DLD1 (cell line): ENCODE results near the gene MMP28.

Experiments used
- in situ Hi-C: cut with HindIII; loops from 2 replicates; pipeline ENCODE4 v1.10.0; 2017; ENCODE audit warnings: low sequenced_read_pairs

Gene MMP28

DNA sequence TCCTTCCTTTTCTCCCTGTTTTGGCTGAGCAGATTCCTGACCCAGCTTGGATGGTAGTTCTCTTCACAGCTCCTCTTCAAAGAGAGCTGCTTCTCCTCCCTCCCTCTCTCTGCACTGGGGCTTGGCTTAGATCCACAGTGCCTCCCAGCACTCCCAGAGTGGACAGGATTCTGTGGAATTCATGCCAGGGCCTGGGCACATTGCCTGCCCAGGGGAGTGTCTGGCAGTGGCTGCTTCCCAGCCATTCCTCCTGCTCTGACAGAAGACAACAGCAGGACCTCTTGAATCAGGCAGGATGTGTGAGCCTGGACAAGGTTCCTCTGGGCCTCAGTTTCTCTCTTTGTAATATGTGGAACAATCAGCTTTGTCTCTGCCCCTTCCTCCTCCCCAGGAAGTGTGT lies 4.5 kb upstream of the MMP28 start:
- in situ Hi-C loops = no loop called here

DNA sequence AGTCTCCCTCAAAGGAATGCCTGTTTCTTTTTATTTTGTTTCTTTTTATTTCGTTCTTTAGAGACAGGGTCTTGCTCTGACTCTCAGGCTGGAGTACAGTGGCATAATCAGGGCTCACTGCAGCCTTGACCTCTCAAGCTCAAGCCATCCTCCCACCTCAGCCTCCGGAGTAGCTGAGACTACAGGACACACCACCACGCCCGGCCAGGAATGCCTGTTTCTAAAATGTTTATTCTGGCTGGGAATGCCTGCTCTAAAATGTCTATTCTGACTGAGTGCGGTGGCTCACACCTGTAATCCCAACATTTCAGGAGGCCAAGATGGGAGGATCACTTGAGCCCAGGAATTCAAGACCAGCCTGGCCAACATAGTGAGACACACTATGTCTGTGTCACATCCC lies 2.5 kb upstream of the MMP28 start:
- in situ Hi-C loops = no loop called here

- in situ Hi-C loops = no loop called here
Observed at GRCh38 chr17:35797370-35797769, 1.9 kb upstream of the MMP28 start.

- in situ Hi-C loops = no loop called here
Observed at GRCh38 chr17:35796942-35797341, 1.5 kb upstream of the MMP28 start.

DNA sequence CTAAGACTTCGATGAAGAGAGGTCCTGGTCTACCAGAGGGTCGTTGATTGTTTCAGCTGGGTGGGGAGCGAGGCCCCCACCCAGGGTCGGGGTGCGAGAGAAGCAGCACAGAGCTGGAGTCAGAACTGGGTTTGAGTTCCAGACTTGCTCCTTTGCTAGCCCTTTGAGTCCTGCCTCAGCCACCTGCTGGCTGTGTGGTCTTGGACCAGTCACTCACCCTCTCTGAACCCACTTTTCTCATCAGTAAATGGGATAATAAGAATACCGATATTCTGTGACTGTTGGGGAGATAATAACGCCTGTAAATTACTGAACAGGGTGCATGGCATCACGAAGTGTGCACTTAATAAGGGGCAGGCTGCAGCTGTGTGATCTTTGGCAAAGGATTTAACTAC lies 427 bp upstream of the MMP28 start:
- in situ Hi-C loops = no loop called here

GRCh38 chr17:35793257-35793656 lies 2.2 kb downstream of the MMP28 start:
- in situ Hi-C loops = no loop called here

DNA sequence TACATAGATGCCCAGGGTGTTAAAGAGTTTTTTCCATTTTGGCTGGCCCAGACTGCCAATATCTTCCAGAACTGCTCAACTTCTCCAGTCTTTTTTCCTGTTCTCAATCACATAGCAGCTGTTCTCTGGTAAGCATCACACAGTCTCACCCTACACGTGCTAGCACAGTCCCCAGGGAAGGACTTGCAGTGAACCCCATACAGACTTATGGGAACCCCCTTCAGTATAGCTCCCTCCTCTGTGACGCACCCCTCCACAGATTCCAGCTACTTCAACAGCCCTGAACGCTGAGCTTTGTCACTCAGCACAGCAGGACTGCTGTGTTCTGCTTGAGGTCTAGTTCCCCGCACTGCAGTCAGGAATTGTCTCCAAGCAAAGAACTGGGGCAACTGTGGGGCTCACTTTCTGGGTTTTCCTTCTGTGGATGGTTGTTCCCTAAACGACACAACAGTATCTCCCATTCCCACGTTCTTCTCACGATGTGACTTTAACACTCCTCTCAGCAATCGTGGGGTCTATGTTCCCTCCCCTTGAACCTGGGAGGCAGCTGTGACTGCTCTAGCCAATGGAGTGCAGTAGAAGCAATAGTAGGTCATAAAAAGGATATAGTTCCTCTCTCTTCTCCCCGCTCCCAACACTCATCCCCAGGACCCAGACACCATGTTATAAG lies 3.6 kb downstream of the MMP28 start:
- in situ Hi-C loops = no loop called here

DNA sequence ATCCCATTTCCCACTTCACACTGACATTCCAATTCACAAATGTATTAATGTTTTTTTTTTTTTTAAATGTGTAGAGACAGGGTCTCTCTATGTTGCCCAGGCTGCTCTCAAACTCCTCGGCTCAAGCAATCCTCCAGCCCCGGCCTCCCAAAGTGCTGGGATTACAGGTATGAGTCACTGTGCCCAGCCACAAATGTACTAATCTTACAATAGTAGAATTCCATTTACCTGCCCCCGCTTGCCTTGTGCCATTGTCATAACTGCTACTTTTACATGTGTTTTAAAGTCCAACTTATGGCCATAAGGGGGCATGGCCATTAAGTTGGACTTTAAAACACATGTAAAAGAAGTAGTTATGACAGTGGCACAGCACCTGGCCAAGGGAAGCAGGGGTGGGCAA lies 4.6 kb downstream of the MMP28 start:
- in situ Hi-C loops = no loop called here

- in situ Hi-C loops = no loop called here
Observed at GRCh38 chr17:35788477-35789368, 6.7 kb downstream of the MMP28 start.

- in situ Hi-C loops = no loop called here
Observed at GRCh38 chr17:35786941-35787432, 8.5 kb downstream of the MMP28 start.

GRCh38 chr17:35784895-35785294 lies 10.5 kb downstream of the MMP28 start:
- in situ Hi-C loops = no loop called here

- in situ Hi-C loops = no loop called here
Observed at GRCh38 chr17:35780950-35781349, 14.5 kb downstream of the MMP28 start.

- in situ Hi-C loops = no loop called here
Observed at GRCh38 chr17:35778641-35779196, 16.7 kb downstream of the MMP28 start.

GRCh38 chr17:35775583-35775982 lies 19.9 kb downstream of the MMP28 start:
- in situ Hi-C loops = no loop called here

DNA sequence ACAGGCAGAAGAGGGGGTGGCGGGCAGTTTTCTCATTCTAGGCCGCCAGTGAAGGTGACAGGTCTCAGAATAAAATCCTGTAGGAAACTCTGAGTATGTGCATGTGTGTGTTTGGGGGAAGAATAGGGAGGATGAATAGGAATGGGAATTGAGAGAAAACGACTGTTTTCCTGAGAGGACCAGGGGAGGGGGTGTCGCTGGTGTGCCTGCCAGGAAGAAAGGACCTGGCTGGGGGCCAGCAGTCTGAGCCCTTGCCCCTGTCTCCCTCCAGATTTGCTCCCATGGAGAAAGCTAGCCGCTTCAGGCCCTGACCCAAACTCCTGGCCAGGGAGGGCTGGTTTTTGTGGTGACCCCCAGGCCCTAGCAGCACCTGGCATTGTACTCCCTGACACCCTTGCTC lies 20.4 kb downstream of the MMP28 start:
- in situ Hi-C loops = no loop called here

DNA sequence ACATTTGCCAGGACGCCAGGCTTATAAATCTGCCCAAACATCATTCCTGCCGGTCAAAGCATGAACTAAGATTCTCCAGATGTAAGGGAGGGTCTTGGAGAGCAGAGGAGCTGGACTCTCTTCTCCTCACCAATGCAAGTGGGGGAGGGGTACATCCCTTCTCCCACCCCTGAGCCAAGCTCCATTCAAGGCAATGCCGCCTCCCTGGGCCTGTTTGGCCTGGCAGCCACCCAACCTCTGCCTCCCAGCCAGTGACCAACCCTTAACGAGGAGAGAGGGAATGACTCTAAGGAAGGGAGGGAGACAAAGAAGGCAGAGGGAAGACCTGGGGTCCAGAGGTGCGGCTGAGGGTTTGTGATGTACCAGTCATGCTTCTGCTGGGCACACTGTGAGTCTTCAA lies 20.9 kb downstream of the MMP28 start:
- in situ Hi-C loops = no loop called here

- in situ Hi-C loops = no loop called here
Observed at GRCh38 chr17:35773679-35774425, 21.6 kb downstream of the MMP28 start.

GRCh38 chr17:35773129-35773528 lies 22.3 kb downstream of the MMP28 start:
- in situ Hi-C loops = no loop called here

- in situ Hi-C loops = no loop called here
Observed at GRCh38 chr17:35769895-35770486, 25.4 kb downstream of the MMP28 start.

DNA sequence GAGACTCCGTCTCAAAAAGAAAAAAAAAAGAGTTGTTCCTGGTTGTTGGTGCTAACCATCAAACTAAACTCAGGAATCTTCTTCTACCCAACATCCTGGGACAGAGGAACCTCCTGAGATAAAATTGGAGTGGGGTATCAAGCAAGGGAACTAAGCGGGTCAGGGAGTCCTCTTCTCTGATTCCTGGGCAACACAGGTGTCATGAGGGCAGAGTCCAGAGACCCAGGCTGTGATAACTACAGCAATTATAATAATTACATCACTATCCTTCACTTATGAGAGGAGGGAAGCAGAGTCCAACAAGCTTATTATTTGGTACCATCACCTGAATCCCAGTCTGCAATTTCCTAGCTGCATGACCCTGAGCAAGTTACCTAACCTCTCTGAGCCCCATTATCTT lies 26.6 kb downstream of the MMP28 start:
- in situ Hi-C loops = no loop called here
